NCI-H2196 (cell line): ENCODE results near the gene G2E3.
"Not testable (repeated sequence)": the region's sequence is repeated elsewhere in the genome, so short reads cannot be mapped to it uniquely, and the experiment has no call there.

Experiments used
- DNase-seq: peaks from one replicate; lab custom pipeline; 2025; ENCODE audit not compliant: unreplicated experiment; lab: John Stamatoyannopoulos, UW

The G2E3 gene

GRCh38 chr14:30603402-30603801 lies 44.4 kb downstream of the G2E3 start:
- no peak for DNase-seq

DNA sequence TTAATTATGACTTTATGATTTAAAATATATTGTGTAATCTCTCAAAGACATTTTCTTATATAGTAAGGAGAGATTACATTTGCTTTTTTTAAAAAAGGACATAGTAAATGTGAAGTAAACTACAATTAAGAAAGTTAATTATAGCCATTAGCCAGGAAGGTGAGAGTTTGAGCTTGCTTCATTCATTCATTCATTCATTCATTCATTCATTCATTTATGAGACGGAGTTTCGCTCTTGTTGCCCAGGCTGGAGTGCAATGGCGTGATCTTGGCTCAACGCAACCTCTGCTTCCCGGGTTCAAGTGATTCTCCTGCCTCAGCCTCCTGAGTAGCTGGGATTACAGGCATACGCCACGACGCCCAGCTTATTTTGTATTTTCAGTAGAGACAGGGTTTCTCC lies 45.7 kb downstream of the G2E3 start:
- DNase-seq: not testable (repeated sequence)

- DNase-seq: no peak
Measured at GRCh38 chr14:30607156-30607780, 48.3 kb downstream of the G2E3 start.

- no peak for DNase-seq
Measured at GRCh38 chr14:30608533-30609006, 49.6 kb downstream of the G2E3 start.

DNA sequence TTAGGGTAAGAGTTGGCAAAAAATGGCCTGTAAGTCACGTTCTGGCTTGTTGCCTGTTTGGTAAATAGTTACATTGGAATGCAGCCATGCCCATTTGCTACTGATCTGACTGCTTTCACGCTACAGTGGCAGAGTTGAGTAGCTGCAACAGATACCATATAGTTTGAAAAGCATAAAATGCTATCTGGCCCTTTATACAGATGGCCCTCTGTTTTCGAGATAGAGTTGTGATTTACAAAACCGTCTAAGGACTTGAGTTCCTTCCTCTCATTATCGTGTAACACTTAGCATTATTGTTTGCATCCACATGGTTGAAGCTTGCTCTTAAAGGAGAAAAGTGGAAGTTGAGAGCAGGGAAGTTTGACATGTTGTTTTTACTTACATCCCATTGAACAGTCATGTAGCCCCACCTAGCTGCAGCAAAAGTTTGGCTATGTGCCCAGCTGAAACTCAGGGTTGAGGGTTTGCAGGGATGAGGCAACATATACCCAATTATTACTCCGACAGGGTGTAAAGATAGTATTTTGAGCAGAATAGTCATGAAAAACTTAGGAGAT lies 51.9 kb downstream of the G2E3 start:
- peak; percentile 89 for DNase-seq

DNA sequence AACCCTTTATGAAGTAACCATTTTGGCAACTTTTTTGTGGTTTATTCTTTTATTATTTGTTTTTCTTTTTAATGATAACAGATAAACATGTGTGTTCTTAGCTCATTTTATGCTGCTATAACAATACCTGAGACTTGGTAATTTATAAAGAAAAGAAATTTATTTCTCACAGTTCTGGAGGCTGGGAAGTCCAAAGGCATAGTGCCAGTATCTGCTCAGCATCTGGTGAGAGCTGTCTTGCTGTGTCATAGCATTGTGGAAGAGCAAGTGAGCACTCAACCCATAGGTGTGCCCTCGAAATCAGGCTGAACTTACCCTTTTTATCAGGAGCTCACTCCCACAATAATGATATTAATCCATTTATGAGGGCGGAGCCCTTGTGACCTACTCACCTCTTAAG lies 55.2 kb downstream of the G2E3 start:
- no peak for DNase-seq

GRCh38 chr14:30620178-30620577 lies 61.2 kb downstream of the G2E3 start:
- DNase-seq: no peak

DNA sequence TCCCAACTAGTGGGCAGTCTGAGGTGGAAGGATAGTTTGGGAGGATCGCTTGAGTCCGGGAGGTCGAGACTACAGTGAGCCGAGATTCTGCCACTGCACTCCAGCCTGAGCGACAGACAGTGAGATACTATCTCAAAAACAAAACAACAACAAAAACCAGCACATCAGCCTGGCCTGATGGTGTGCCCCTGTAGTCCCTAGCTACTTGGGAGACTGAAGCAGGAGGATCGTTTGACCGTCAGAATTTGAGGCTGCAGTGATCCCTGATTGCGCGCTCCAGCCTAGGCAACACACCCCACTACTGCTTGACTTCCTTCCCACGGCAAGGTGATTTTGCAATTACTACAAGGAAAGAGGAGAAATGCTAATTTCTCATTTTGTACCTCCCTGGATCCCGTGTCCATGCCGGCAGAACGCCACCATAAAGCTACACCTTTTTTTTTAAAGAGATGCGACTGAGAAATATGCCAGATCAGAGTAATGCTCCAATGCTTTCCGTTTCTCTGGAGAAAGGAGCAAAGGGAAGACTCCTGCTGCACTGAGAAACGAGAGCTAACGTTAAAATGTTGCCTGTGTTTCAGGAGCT lies 62.5 kb downstream of the G2E3 start:
- DNase-seq: peak; percentile 41

DNA sequence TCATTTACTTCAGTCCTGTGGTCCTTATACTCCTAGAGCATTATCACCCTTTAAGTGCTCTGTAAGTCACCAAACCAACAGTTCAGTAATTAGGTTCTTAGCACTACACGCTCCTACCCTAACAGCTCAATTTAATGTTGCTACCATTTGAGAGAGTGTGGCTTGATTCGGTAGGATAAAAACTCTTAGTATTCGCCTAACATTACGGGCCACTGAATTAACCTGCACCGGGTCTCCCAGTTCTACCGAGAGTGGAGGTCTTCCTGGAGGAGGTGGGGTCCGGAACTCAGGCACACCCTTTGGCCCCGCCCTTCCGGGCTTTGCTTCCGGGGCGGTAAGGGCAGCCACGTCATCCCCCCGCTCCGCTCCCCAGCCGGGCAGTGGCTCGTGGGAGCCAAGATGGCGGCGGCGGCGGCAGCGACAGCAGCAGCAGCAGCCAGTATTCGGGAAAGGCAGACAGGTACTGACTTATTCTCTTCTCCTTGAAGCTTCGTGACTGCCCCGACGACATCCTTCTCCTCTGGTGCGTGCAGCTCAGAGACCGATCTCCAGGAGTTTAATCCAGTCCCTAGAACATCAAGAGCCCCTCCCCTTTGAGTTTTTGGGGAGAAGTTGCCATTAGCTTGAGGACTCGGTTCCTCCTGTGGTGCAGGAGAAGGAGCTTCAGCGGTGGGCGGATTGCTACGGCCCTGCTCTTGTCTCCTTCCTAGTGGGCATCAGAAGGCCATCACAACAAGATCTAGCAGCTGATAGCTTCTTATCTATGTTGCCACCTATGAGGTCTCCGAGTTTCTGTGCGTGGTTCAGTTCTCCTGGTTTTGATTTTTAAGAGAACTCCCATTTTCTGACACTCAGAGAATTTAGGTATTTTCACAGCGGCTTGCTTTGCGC lies 63.2 kb downstream of the G2E3 start, which contains the start of gene SCFD1:
TSS of gene SCFD1 (plus strand) at position 380 of the 891 bp plus-strand sequence. CDS start at position 400, 20 bp downstream.
- peak; percentile 95 for DNase-seq

GRCh38 chr14:30623412-30624131 lies 64.6 kb downstream of the G2E3 start:
- DNase-seq: no peak

DNA sequence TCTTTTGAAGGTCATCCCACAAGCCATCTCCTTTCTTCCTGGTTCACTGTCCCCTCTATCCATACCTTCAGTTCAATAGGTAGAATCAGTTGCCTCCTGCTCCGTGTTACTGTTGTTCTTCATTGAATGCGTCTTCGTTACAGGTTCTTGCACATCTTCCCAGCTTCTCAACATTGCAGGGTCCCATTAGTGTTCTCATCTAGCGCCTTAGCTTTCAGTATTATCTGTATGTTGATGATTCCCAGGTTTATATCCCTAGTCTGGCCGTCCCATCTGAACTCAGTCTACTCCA lies 65.1 kb downstream of the G2E3 start:
- no peak for DNase-seq

- no peak for DNase-seq
Measured at GRCh38 chr14:30625533-30625932, 66.6 kb downstream of the G2E3 start.

GRCh38 chr14:30629432-30629831 lies 70.5 kb downstream of the G2E3 start:
- DNase-seq: not testable (repeated sequence)

GRCh38 chr14:30630248-30630647 lies 71.3 kb downstream of the G2E3 start:
- DNase-seq: no peak

DNA sequence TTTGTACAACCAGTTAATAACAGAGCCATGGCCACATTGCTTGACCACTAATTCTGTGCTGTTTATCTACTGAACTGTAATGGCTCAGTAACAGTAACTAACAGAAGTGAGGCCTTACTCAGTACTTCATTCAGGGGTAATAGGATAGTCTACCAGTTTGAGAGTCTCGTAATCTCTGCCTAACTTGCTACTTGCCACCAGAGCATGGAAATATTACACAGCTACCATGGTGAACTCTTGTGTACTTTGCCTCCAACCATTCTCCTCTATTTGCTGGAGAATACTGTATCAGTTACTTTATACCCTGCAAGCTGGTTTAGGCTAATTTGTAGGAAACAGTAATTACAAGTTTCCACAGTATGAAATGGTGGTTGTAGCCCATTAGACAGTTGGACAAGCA lies 73.8 kb downstream of the G2E3 start:
- DNase-seq: no peak

GRCh38 chr14:30638926-30639325 lies 80.0 kb downstream of the G2E3 start:
- DNase-seq: no peak

DNA sequence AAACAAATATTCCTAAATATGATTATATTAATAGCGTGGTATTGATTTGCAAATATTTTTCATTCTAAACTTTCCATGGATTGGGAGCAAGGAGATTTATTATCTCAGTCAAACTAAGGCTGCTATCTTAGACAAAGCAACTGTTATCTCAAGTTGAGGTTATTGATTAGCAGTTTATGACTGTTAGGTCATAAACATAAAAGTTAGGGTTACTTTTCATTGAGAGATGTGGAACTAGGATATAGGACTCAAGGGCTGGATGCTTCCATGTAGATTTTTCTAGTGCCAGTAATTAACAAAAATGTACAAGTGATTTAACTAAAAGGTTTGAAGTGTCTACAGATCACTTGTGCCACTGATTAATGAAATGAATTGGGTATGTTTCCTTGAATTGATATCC lies 82.2 kb downstream of the G2E3 start:
- DNase-seq: no peak

- not testable (repeated sequence) for DNase-seq
Measured at GRCh38 chr14:30644462-30644861, 85.5 kb downstream of the G2E3 start.

GRCh38 chr14:30645600-30645999 lies 86.6 kb downstream of the G2E3 start:
- no peak for DNase-seq

DNA sequence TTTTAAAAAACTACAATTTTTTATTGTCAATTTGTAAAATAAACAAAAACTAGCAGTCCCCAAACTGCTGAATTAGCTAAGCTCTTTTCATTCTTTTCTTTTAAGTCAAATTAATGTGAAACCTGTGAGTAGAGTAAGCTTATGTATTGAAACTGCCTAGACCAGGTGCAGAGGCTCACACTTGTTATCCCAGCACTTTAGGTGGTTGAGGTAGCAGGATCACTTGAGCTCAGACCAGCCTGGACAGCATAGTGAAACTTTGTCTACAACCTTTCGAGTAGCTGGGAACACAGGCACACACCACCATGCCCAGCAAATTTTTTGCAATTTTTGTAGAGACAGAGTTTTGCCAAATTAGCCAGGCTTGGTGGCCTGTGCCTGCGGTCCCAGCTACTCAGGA lies 89.5 kb downstream of the G2E3 start:
- no peak for DNase-seq

GRCh38 chr14:30651937-30652336 lies 93.0 kb downstream of the G2E3 start:
- DNase-seq: no peak
